PC-9 (cell line): Measurements from ENCODE around the gene SNPH.

ENCODE experiments used
- EZH2 ChIP-seq: fragments of 200-600 bp; sonication (generic); IDR thresholded peaks from 2 replicates; pipeline ENCODE4 v1.8.0; 2017; ENCODE audit warnings: antibody characterized with exemption, low read depth
- TF ChIP-seq, protein P1 (sequence below): fragments of 200-600 bp; sonication (generic); conservative IDR thresholded peaks from 2 replicates; pipeline ENCODE4 v1.6.1; 2017; ENCODE audit warnings: mixed run types, antibody characterized with exemption, mild to moderate bottlenecking, moderate library complexity

DNA sequence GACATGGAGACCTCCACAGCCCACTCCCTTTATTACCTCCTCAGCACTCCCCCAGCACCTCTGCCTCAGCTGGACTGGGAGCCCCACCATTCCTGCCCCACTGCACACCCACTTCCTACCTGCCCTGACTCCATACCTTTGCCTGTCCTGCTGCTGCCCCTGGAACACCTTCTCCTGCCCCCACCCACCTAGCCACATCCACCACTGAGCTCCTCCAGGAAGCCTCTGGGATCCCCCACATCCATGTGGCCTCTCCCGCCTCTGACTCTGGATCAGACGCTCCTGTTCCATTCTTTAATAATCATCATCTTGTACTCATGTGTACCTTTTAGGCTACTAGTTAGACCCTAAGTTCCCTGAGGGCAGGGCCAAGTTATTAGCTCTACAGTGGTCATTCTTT is 65.0 kb downstream of the SNPH start:
- TF ChIP-seq, protein P1, sequence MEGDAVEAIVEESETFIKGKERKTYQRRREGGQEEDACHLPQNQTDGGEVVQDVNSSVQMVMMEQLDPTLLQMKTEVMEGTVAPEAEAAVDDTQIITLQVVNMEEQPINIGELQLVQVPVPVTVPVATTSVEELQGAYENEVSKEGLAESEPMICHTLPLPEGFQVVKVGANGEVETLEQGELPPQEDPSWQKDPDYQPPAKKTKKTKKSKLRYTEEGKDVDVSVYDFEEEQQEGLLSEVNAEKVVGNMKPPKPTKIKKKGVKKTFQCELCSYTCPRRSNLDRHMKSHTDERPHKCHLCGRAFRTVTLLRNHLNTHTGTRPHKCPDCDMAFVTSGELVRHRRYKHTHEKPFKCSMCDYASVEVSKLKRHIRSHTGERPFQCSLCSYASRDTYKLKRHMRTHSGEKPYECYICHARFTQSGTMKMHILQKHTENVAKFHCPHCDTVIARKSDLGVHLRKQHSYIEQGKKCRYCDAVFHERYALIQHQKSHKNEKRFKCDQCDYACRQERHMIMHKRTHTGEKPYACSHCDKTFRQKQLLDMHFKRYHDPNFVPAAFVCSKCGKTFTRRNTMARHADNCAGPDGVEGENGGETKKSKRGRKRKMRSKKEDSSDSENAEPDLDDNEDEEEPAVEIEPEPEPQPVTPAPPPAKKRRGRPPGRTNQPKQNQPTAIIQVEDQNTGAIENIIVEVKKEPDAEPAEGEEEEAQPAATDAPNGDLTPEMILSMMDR: no peak
- TF ChIP-seq EZH2: no peak
